Stimulated activated CD4-positive, alpha-beta T cell treated with anti-CD3 and anti-CD28 coated beads, TNF-alpha, amount 100 ng/mL, for 4 hours (primary cell): ENCODE results near the gene AJUBA.
"Not testable (repeated sequence)": the region's sequence is repeated elsewhere in the genome, so short reads cannot be mapped to it uniquely, and the experiment has no call there.

Source experiments
- DNase-seq, 3 experiments: peaks; one replicate each; pipeline ENCODE4 v3.0.0-alpha.2; 2020; ENCODE audit warnings: low read depth in 3 of 3

The AJUBA gene

GRCh38 chr14:23006188-23006534 lies 23.8 kb upstream of the AJUBA start:
- DNase-seq, result no peak

- no peak for DNase-seq
These were observed 23.3 kb upstream of the AJUBA start for GRCh38 chr14:23005451-23006187.

GRCh38 chr14:23004274-23004673 lies 21.9 kb upstream of the AJUBA start:
- not testable (repeated sequence) for DNase-seq

- no peak for DNase-seq
These were observed 20.2 kb upstream of the AJUBA start for GRCh38 chr14:23002592-23002991.

GRCh38 chr14:23000860-23001259 lies 18.5 kb upstream of the AJUBA start:
- no peak for DNase-seq

- no peak for DNase-seq
These were observed 16.1 kb upstream of the AJUBA start for GRCh38 chr14:22998329-22999012.

- DNase-seq, result no peak
These were observed 15.4 kb upstream of the AJUBA start for GRCh38 chr14:22997676-22998323.

- DNase-seq, result no peak
These were observed 14.7 kb upstream of the AJUBA start for GRCh38 chr14:22996768-22997654.

- no peak for DNase-seq
These were observed 13.7 kb upstream of the AJUBA start for GRCh38 chr14:22995889-22996625.

- DNase-seq, result peak in 1 of 3 experiments; percentile 22
These were observed 12.5 kb upstream of the AJUBA start for GRCh38 chr14:22994762-22995275.

- no peak for DNase-seq
These were observed 11.2 kb upstream of the AJUBA start for GRCh38 chr14:22993517-22993916.

GRCh38 chr14:22991852-22992251 lies 9.5 kb upstream of the AJUBA start:
- no peak for DNase-seq

- no peak for DNase-seq
These were observed 4.9 kb upstream of the AJUBA start for GRCh38 chr14:22987291-22987690.

- DNase-seq, result peak; percentile 71 to 86 (median 77)
These were observed 4.2 kb upstream of the AJUBA start for GRCh38 chr14:22986508-22987054.

GRCh38 chr14:22985894-22986507 lies 3.6 kb upstream of the AJUBA start:
- DNase-seq, result no peak

GRCh38 chr14:22984959-22985658 lies 2.8 kb upstream of the AJUBA start:
- no peak for DNase-seq

- peak in 1 of 3 experiments; percentile 11 for DNase-seq
These were observed 375 bp downstream of the AJUBA start for GRCh38 chr14:22981876-22982476.

GRCh38 chr14:22981090-22981875 lies 1.1 kb downstream of the AJUBA start:
- peak in 1 of 3 experiments; percentile 12 for DNase-seq
